Stimulated activated CD4-positive, alpha-beta T cell treated with anti-CD3 and anti-CD28 coated beads, Interleukin-15, amount 100 ng/mL, for 1 hour (primary cell): ENCODE results near the gene KRTAP5-4.
A peak's percentile ranks its signal among the peaks of the same experiment; 100 is the strongest.
"Not testable (repeated sequence)": the region's sequence is repeated elsewhere in the genome, so short reads cannot be mapped to it uniquely, and the experiment has no call there.

ENCODE experiments used
- DNase-seq, 2 donors: peaks; one replicate each; pipeline ENCODE4 v3.0.0-alpha.2; 2020; ENCODE audit warnings: low read depth in 1 of 2, low spot score in 1 of 2

The KRTAP5-4 gene

DNA sequence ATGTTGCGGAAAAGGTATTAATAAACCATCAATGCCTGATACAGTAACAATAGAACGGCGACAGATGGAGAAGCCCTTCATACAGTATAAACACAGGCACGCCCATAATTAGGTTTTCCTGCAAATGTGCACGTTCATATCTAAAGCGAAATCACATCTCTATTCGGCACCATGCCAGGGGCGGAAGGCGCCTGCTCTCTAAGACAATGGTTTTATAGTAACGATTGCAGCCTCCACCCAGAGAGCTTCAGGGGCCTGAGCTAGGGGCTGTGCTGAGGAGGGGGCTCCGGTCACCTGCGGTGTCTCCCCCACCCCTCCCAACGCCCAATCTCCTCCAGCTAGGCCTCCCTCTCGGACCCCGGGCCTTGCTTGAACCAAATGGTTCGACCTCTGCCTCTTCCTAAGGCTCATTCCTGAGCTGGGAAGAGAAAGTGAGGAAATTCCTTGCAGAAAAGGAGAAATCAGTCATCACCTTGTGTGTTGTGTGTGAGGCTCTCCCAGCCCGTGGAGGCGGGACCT is 17.2 kb upstream of the KRTAP5-4 start:
- no peak for DNase-seq

GRCh38 chr11:1638344-1638743 is 16.4 kb upstream of the KRTAP5-4 start:
- no peak for DNase-seq

- DNase-seq, result no peak
Measured at GRCh38 chr11:1637628-1638027, 15.7 kb upstream of the KRTAP5-4 start.

- no peak for DNase-seq
Measured at GRCh38 chr11:1636291-1636950, 14.5 kb upstream of the KRTAP5-4 start.

- no peak for DNase-seq
Measured at GRCh38 chr11:1633864-1634263, 11.9 kb upstream of the KRTAP5-4 start.

DNA sequence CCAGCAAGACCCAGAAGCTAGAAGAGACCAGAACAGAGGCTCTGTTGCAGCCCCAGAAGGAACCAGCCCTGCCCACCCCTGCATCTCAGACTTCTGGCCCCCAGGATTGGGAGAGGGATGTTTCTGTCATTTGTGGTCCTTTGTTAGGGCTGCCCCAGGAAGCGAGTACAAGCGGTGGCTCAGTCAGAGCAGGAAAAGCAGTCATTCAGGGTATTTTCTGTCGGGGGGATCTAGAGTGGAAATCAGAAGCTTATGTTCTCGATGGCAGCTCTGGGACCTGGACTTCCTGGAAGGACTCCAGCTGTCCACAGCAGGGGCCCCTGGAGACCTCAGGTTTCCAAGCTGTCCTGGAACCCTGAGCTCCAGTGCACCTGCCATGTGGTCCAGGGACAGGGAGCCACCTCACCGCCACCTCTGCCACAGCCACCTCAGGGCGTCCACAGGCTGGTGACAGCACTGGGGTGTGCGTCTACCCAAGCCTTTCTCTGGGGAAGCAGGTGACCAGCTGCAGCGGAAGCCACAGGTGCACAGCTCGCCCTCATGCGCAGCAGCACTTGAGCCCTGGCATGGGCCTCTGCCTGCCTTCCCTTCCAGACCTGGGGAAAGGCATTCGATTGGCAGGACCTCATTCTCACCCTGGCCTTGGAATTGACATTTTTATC is 10.2 kb upstream of the KRTAP5-4 start:
- DNase-seq, result no peak

- no peak for DNase-seq
Measured at GRCh38 chr11:1631066-1631568, 9.2 kb upstream of the KRTAP5-4 start.

DNA sequence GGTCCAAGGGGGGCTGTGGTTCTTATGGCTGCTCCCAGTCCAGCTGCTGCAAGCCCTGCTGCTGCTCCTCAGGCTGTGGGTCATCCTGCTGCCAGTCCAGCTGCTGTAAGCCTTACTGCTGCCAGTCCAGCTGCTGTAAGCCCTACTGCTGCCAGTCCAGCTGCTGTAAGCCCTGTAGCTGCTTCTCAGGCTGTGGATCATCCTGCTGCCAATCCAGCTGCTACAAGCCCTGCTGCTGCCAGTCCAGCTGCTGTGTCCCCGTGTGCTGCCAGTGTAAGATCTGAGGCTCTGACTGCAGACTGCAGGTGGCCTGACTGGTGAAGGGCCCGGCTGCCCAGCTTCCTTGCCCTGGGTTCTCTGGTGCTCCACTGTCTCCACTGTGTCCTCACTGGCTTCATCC is 8.3 kb upstream of the KRTAP5-4 start:
- no peak for DNase-seq

GRCh38 chr11:1629326-1630185 is 7.6 kb upstream of the KRTAP5-4 start, which contains the start of gene KRTAP5-5:
Gene KRTAP5-5, plus strand, starts transcription at chr11:1629775. Its CDS starts 66 bp downstream, at chr11:1629841.
- no peak for DNase-seq

- DNase-seq, result peak; percentile 36 to 53
Measured at GRCh38 chr11:1628506-1629325, 6.8 kb upstream of the KRTAP5-4 start.

DNA sequence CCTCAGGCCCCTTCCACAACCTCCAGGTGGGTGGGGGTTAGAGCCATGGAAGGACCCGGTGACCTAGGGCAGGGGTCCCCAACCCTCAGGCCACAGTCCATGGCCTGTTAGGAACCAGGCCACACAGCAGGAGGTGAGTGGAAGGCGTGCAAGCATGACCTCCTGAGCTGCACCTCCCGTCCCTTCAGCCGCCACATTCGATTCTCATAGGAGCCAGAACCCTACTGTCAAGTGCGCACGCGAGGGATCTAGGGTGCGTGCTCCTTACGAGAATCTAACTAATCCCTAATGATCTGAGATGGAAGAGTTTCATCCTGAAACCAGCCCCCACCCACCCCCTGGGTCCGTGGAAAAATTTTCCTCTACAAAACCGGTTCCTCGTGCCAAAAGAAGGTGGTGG is 3.6 kb upstream of the KRTAP5-4 start:
- no peak for DNase-seq

DNA sequence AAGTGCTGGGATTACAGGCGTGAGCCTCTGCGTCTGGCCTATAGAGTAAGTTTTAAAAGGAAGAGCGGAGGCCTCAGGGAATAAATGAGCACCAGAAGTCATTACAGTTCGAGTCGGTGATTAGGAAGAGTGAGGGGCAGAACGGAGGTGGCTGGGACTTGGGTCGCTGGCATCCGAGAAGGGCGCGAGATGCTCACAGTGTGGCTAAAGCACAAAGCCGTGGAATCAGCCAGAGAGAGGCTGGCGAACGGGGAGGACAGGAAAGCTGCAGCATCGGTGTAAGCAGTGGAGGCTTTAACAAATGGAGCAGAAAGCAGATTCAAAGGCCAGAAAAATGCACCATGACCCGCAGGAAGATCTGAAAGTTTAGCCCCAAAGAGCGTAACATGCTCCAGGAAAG is 2.7 kb upstream of the KRTAP5-4 start:
- no peak for DNase-seq

DNA sequence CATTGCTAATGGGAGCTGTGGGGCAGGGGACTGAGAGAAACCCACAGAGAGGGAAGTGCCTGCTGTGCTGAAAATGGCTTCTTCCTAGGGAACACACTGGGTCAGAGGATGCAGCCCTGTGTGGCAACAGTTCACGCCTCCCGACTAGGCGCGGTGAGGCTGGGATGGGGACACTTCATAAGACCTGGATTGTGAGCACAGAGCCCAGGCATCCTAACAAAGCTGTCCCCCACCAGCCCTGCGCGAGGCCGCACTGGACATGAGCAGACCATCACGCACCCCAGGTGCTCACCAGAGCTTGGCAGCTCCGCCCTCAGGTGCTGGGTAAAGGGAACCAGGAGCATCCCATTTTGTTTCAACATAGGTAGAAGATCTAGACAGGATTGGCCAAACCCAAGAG is 1.8 kb upstream of the KRTAP5-4 start:
- no peak for DNase-seq

DNA sequence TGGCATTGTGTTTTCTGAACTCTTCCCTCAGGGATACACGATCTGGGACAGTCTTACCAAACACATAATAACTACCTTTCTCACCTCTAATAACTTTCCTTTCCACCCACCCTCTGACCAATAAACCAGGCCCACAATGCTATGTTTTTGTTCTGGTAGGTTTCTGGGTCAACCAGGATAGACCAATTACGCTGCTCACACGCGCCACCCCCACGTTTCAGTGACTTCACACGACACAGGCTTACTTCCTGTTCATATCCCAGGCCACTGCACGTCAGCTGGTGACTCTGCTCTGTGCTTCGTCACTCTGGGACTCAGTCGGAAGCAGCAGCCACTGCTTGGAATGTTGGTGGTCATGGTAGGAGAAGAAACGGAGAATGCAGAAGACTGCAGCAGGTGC is 2.5 kb downstream of the KRTAP5-4 start:
- DNase-seq, result no peak

GRCh38 chr11:1618231-1618630 is 3.7 kb downstream of the KRTAP5-4 start:
- no peak for DNase-seq

DNA sequence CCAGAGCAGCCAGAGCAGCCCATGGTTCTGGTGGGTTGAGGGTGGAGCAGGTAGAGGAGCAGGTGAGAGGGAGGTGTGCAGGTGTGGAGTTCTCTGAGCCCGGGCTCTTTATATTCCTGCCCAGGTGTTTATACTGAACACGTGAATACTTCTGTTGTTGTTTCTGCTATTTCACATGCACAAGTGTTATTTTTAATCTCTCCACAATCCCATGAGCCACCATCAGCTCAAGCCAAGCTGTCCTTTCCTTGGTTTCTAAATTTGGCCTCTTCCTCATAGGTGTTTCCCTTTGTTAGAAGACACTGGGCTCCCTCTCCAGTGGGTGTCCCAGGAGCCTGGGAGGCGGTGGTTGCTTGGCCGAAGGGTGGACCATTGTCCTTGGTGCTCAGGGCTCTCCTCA is 13.6 kb downstream of the KRTAP5-4 start, which contains the start of gene KRTAP5-3:
Gene KRTAP5-3 (minus strand): TSS at position 101 of the 400 bp plus-strand sequence. CDS start 78 bp downstream, at position 23.
- no peak for DNase-seq

DNA sequence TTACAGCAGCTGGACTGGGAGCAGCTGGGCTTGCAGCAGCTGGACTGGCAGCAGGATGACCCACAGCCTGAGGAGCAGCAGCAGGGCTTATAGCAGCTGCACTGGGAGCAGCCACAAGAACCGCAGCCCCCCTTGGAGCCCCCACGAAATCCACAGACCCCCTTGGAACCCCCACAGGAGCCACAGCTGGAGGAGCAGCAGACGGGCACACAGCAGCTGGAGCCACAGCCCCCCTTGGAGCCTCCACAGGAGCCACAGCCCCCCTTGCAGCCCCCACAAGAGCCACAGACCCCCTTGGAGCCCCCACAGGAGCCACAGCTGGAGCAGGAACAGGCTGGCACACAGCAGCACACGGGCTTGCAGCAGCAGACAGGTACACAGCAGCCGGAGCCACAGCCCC is 14.0 kb downstream of the KRTAP5-4 start:
- DNase-seq, result not testable (repeated sequence)

DNA sequence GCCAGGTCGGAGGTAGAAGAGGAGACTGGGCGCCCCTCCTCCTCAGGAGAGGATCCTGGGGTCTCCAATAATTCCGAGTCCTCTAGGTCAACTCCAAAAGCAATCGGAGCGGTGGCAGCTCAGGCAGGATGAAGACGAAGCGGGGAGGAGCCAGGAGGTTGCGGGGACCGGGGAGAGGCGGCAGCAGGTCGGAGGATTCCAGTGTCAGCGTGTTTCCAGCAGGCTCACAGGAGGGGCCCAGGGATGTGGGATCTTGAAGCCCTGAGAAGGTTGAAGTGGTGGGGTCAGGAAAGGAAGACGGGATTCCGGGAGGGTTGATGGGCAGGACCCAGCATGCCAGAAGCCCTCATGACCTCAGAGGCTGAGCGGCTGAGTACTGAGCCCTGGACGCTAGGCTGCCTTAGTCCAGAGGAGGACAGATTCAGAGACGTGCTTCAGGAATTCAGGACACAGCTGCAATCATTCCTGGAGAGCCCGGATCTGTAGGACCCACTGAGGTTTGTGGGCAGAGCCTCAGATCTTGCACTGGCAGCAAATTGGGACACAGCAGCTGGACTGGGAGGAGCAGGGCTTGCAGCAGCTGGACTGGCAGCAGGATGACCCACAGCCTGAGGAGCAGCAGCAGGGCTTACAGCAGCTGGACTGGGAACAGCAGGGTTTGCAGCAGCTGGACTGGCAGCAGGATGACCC is 14.6 kb downstream of the KRTAP5-4 start:
- DNase-seq, result not testable (repeated sequence)

GRCh38 chr11:1605923-1606322 is 16.0 kb downstream of the KRTAP5-4 start:
- DNase-seq, result not testable (repeated sequence)

GRCh38 chr11:1604711-1605110 is 17.2 kb downstream of the KRTAP5-4 start:
- no peak for DNase-seq
